Ectodermal cell (in vitro differentiated cells): ENCODE results near the gene MICAL2.

ENCODE experiments used
- H3K27ac ChIP-seq: 2 replicates; pipeline ENCODE4 v1.7.0; 2013; ENCODE audit warnings: mild to moderate bottlenecking, low read depth, low read length; ENCODE audit not compliant: insufficient read depth, poor library complexity, severe bottlenecking
- H3K27me3 ChIP-seq: 2 replicates; pipeline ENCODE4 v1.7.0; 2013; ENCODE audit warnings: mild to moderate bottlenecking, low read length; ENCODE audit not compliant: insufficient read depth, control insufficient read depth, poor library complexity, severe bottlenecking
- H3K36me3 ChIP-seq: one replicate; pipeline ENCODE4 v1.7.0; 2013; ENCODE audit warnings: low read length; ENCODE audit not compliant: control insufficient read depth, insufficient read depth
- H3K4me1 ChIP-seq: one replicate; pipeline ENCODE4 v1.7.0; 2013; ENCODE audit warnings: low read length; ENCODE audit not compliant: control insufficient read depth, insufficient read depth
- H3K4me3 ChIP-seq: 2 replicates; pipeline ENCODE4 v1.7.0; 2013; ENCODE audit warnings: low read depth, low read length, control low read depth; ENCODE audit not compliant: insufficient read depth
- H3K9me3 ChIP-seq: 2 replicates; pipeline ENCODE4 v1.7.0; 2013; ENCODE audit warnings: mild to moderate bottlenecking, low read length, moderate library complexity; ENCODE audit not compliant: control insufficient read depth
- WGBS, 2 experiments: methylation state at CpG; one replicate each; pipeline ENCODE4 v1.1.7; 2013; ENCODE audit warnings: missing lambda C conversion rate in 2 of 2; 5-methylcytosine and 5-hydroxymethylcytosine counted together

MICAL2 gene

GRCh38 chr11:12218909-12219308 is 108.5 kb downstream of the MICAL2 start:
- H3K36me3 ChIP-seq, result no peaks in the 10 kb centered on the region
- no peaks in the 10 kb centered on the region for H3K9me3 ChIP-seq
- no peak overlapping the region for H3K27ac ChIP-seq
- WGBS, 2 experiments, result 89 to 91% methylated on average over 4 of the region's 4 CpGs
- peaks cover 10% of the 10 kb centered on the region for H3K4me1 ChIP-seq
- H3K27me3 ChIP-seq, result no peaks in the 10 kb centered on the region
- H3K4me3 ChIP-seq, result no peak overlapping the region

- no peak overlapping the region for H3K4me3 ChIP-seq
- H3K9me3 ChIP-seq, result no peaks in the 10 kb centered on the region
- WGBS, 2 experiments, result 94 to 96% methylated on average over 6 of the region's 6 CpGs
- H3K4me1 ChIP-seq, result peaks cover 10% of the 10 kb centered on the region
- no peaks in the 10 kb centered on the region for H3K27me3 ChIP-seq
- no peak overlapping the region for H3K27ac ChIP-seq
- no peaks in the 10 kb centered on the region for H3K36me3 ChIP-seq
These were observed 109.4 kb downstream of the MICAL2 start for GRCh38 chr11:12219757-12220156.

GRCh38 chr11:12220305-12220704 is 109.9 kb downstream of the MICAL2 start:
- H3K4me3 ChIP-seq, result no peak overlapping the region
- H3K27me3 ChIP-seq, result no peaks in the 10 kb centered on the region
- WGBS, 2 experiments, result 95% methylated on average over 11 of the region's 11 CpGs
- no peaks in the 10 kb centered on the region for H3K9me3 ChIP-seq
- no peak overlapping the region for H3K27ac ChIP-seq
- H3K4me1 ChIP-seq, result peaks cover 6% of the 10 kb centered on the region
- no peaks in the 10 kb centered on the region for H3K36me3 ChIP-seq

- no peak overlapping the region for H3K4me3 ChIP-seq
- H3K36me3 ChIP-seq, result no peaks in the 10 kb centered on the region
- H3K27me3 ChIP-seq, result no peaks in the 10 kb centered on the region
- no peak overlapping the region for H3K27ac ChIP-seq
- peaks cover 5% of the 10 kb centered on the region for H3K4me1 ChIP-seq
- WGBS, 2 experiments, result 91% methylated on average over 6 of the region's 6 CpGs
- H3K9me3 ChIP-seq, result no peaks in the 10 kb centered on the region
These were observed 110.7 kb downstream of the MICAL2 start for GRCh38 chr11:12221051-12221535.

- H3K4me3 ChIP-seq, result no peak overlapping the region
- H3K27me3 ChIP-seq, result no peaks in the 10 kb centered on the region
- H3K4me1 ChIP-seq, result peaks cover 4% of the 10 kb centered on the region
- H3K36me3 ChIP-seq, result no peaks in the 10 kb centered on the region
- 89 to 91% methylated on average over 17 of the region's 17 CpGs for WGBS, 2 experiments
- H3K27ac ChIP-seq, result no peak overlapping the region
- H3K9me3 ChIP-seq, result no peaks in the 10 kb centered on the region
These were observed 111.8 kb downstream of the MICAL2 start for GRCh38 chr11:12222055-12222792.

GRCh38 chr11:12223771-12224536 is 113.6 kb downstream of the MICAL2 start:
- Histone ChIP-seq H3K4me1 (no peaks in the 10 kb centered on the region), H3K4me3 (no peak overlapping the region), H3K27ac (no peak overlapping the region), H3K36me3 (no peaks in the 10 kb centered on the region), H3K27me3 (no peaks in the 10 kb centered on the region), H3K9me3 (no peaks in the 10 kb centered on the region)
- WGBS, 2 experiments, result 84 to 89% methylated on average over 7 of the region's 7 CpGs

GRCh38 chr11:12224537-12224893 is 114.1 kb downstream of the MICAL2 start:
- H3K4me1 ChIP-seq, result no peaks in the 10 kb centered on the region
- H3K9me3 ChIP-seq, result no peaks in the 10 kb centered on the region
- no peaks in the 10 kb centered on the region for H3K27me3 ChIP-seq
- 87 to 88% methylated on average over 12 of the region's 12 CpGs for WGBS, 2 experiments
- H3K27ac ChIP-seq, result no peak overlapping the region
- no peak overlapping the region for H3K4me3 ChIP-seq
- no peaks in the 10 kb centered on the region for H3K36me3 ChIP-seq

GRCh38 chr11:12225046-12225739 is 114.8 kb downstream of the MICAL2 start:
- Histone ChIP-seq H3K4me3 (no peak overlapping the region), H3K27me3 (no peaks in the 10 kb centered on the region), H3K9me3 (no peaks in the 10 kb centered on the region), H3K4me1 (no peaks in the 10 kb centered on the region), H3K27ac (no peak overlapping the region), H3K36me3 (no peaks in the 10 kb centered on the region)
- WGBS, 2 experiments, result 90% methylated on average over 8 of the region's 8 CpGs

- H3K9me3 ChIP-seq, result no peaks in the 10 kb centered on the region
- no peaks in the 10 kb centered on the region for H3K36me3 ChIP-seq
- 93 to 95% methylated on average over 8 of the region's 8 CpGs for WGBS, 2 experiments
- no peaks in the 10 kb centered on the region for H3K4me1 ChIP-seq
- no peaks in the 10 kb centered on the region for H3K27me3 ChIP-seq
- no peak overlapping the region for H3K4me3 ChIP-seq
- no peak overlapping the region for H3K27ac ChIP-seq
These were observed 115.7 kb downstream of the MICAL2 start for GRCh38 chr11:12226093-12226492.
